H9 (cell line): ENCODE data around the gene HPGD. TPM values are rescaled to one million over a fixed set of nuclear protein-coding genes. Genes with fewer than 3 reads are reported as not detected.

ENCODE experiments used
- DNase-seq: peaks from one replicate; pipeline ENCODE4 v3.0.0-alpha.2; 2017
- H2AFZ ChIP-seq: one replicate; pipeline ENCODE4 v1.6.1; 2013; ENCODE audit warnings: mild to moderate bottlenecking, low read length, control low read depth, moderate library complexity
- H2AK5ac ChIP-seq: 2 replicates; pipeline ENCODE4 v1.6.1; 2013; ENCODE audit warnings: low read length, control low read depth, mixed read lengths; ENCODE audit not compliant: insufficient read length
- H2BK120ac ChIP-seq: one replicate; pipeline ENCODE4 v1.6.1; 2013; ENCODE audit warnings: low read depth, mild to moderate bottlenecking, low read length, control low read depth, inconsistent platforms; ENCODE audit not compliant: poor library complexity, severe bottlenecking
- H2BK12ac ChIP-seq: 2 replicates; pipeline ENCODE4 v1.6.1; 2013; ENCODE audit warnings: low read length, control low read depth, mixed read lengths, low read depth; ENCODE audit not compliant: insufficient read length
- H2BK15ac ChIP-seq: 2 replicates; pipeline ENCODE4 v1.6.1; 2013; ENCODE audit warnings: low read depth, low read length, control low read depth
- H2BK20ac ChIP-seq: one replicate; pipeline ENCODE4 v1.6.1; 2013; ENCODE audit warnings: low read depth, mild to moderate bottlenecking, low read length, control low read depth, inconsistent platforms; ENCODE audit not compliant: poor library complexity, severe bottlenecking
- H2BK5ac ChIP-seq: 2 replicates; pipeline ENCODE4 v1.6.1; 2013; ENCODE audit warnings: low read length, control low read depth, mixed read lengths; ENCODE audit not compliant: insufficient read length
- H3K14ac ChIP-seq: 2 replicates; pipeline ENCODE4 v1.6.1; 2013; ENCODE audit warnings: low read length, control low read depth; ENCODE audit not compliant: insufficient read depth
- H3K18ac ChIP-seq: 2 replicates; pipeline ENCODE4 v1.6.1; 2013; ENCODE audit warnings: low read depth, mild to moderate bottlenecking, mixed read lengths, low read length, control low read depth; ENCODE audit not compliant: insufficient read length
- H3K23ac ChIP-seq: 2 replicates; pipeline ENCODE4 v1.6.1; 2013; ENCODE audit warnings: low read length, control low read depth, mixed read lengths, low read depth; ENCODE audit not compliant: insufficient read length
- H3K23me2 ChIP-seq: 2 replicates; pipeline ENCODE4 v1.6.1; 2013; ENCODE audit warnings: low read depth, mild to moderate bottlenecking, mixed read lengths, low read length, control low read depth; ENCODE audit not compliant: insufficient read length, poor library complexity, severe bottlenecking
- H3K27ac ChIP-seq: 2 replicates; pipeline ENCODE4 v1.5.1; 2013; ENCODE audit warnings: low read length, control low read depth, mixed read lengths, low read depth; ENCODE audit not compliant: insufficient read length
- H3K27me3 ChIP-seq: 2 replicates; pipeline ENCODE4 v1.6.1; 2013; ENCODE audit warnings: low read length, control low read depth, inconsistent platforms; ENCODE audit not compliant: insufficient read depth
- H3K4ac ChIP-seq: 2 replicates; pipeline ENCODE4 v1.6.1; 2013; ENCODE audit warnings: low read depth, mild to moderate bottlenecking, control low read depth, inconsistent platforms, low read length, moderate library complexity
- H3K4me1 ChIP-seq: 2 replicates; pipeline ENCODE4 v1.6.1; 2013; ENCODE audit warnings: low read length, control low read depth, inconsistent platforms; ENCODE audit not compliant: insufficient read depth
- H3K4me2 ChIP-seq: 2 replicates; pipeline ENCODE4 v1.6.1; 2013; ENCODE audit warnings: low read length, control low read depth, mixed read lengths; ENCODE audit not compliant: insufficient read length, insufficient read depth
- H3K56ac ChIP-seq: 2 replicates; pipeline ENCODE4 v1.6.1; 2013; ENCODE audit warnings: low read depth, mild to moderate bottlenecking, mixed read lengths, low read length, control low read depth; ENCODE audit not compliant: insufficient read length
- H3K79me1 ChIP-seq: 2 replicates; pipeline ENCODE4 v1.6.1; 2013; ENCODE audit warnings: low read depth, mild to moderate bottlenecking, moderate library complexity, low read length, control low read depth, inconsistent platforms; ENCODE audit not compliant: insufficient read depth, poor library complexity, severe bottlenecking
- H3K79me2 ChIP-seq: 2 replicates; pipeline ENCODE4 v1.6.1; 2013; ENCODE audit warnings: low read length, control low read depth, inconsistent platforms; ENCODE audit not compliant: insufficient read depth
- H3K9ac ChIP-seq: 2 replicates; pipeline ENCODE4 v1.6.1; 2013; ENCODE audit warnings: low read length, control low read depth, mixed read lengths; ENCODE audit not compliant: insufficient read length; ENCODE audit errors: extremely low read depth
- H3K9me3 ChIP-seq: one replicate; pipeline ENCODE4 v1.6.1; 2013; ENCODE audit warnings: low read depth, low read length, inconsistent platforms; ENCODE audit not compliant: control insufficient read depth
- H3T11ph ChIP-seq: one replicate; pipeline ENCODE4 v1.6.1; 2013; ENCODE audit warnings: mild to moderate bottlenecking, low read length, control low read depth, inconsistent platforms
- H4K20me1 ChIP-seq: one replicate; pipeline ENCODE4 v1.6.1; 2013; ENCODE audit not compliant: control insufficient read depth, insufficient read length, insufficient read depth
- H4K5ac ChIP-seq: 2 replicates; pipeline ENCODE4 v1.6.1; 2013; ENCODE audit warnings: low read depth, mild to moderate bottlenecking, mixed read lengths, low read length, control low read depth; ENCODE audit not compliant: insufficient read length
- H4K8ac ChIP-seq: replicated peaks from 2 replicates; pipeline ENCODE4 v1.6.1; 2013; ENCODE audit warnings: low read length, control low read depth, mixed read lengths, low read depth; ENCODE audit not compliant: insufficient read length
- H4K91ac ChIP-seq: 2 replicates; pipeline ENCODE4 v1.6.1; 2013; ENCODE audit warnings: low read depth, mild to moderate bottlenecking, moderate library complexity, mixed read lengths, low read length, control low read depth; ENCODE audit not compliant: insufficient read length
- H3K27ac Mint-ChIP-seq, 3 experiments: 2 replicates in 2 of 3; 3 replicates in 1 of 3; pipeline ENCODE4 v1.8.0; 2020 to 2021; ENCODE audit warnings: mixed read lengths in 3 of 3, mild to moderate bottlenecking in 1 of 3, moderate library complexity in 1 of 3
- H3K27me3 Mint-ChIP-seq: 2 replicates; pipeline ENCODE4 v1.8.0; 2021; ENCODE audit warnings: low read depth, mild to moderate bottlenecking, moderate library complexity, mixed read lengths
- H3K36me3 Mint-ChIP-seq, 3 experiments: 2 replicates in 2 of 3; 3 replicates in 1 of 3; pipeline ENCODE4 v1.8.0; 2020 to 2021; ENCODE audit warnings: low read depth in 3 of 3, mixed read lengths in 3 of 3; ENCODE audit not compliant: insufficient read depth in 1 of 3
- H3K4me1 Mint-ChIP-seq, 2 experiments: 2 replicates each; pipeline ENCODE4 v1.8.0; 2020; ENCODE audit warnings: mixed read lengths in 2 of 2
- H3K4me3 Mint-ChIP-seq, 2 experiments: 2 replicates in 1 of 2; 3 replicates in 1 of 2; pipeline ENCODE4 v1.8.0; 2020 to 2021; ENCODE audit warnings: mild to moderate bottlenecking in 2 of 2, mixed read lengths in 2 of 2, moderate library complexity in 1 of 2
- H3K9me3 Mint-ChIP-seq, 2 experiments: 2 replicates in 1 of 2; 3 replicates in 1 of 2; pipeline ENCODE4 v1.8.0; 2020; ENCODE audit warnings: mild to moderate bottlenecking in 2 of 2, mixed read lengths in 2 of 2, moderate library complexity in 1 of 2
- CTCF ChIP-seq: fragments of 200-600 bp; sonication (generic); conservative IDR thresholded peaks from 3 replicates; pipeline ENCODE4 v1.8.0; 2021; ENCODE audit warnings: antibody characterized with exemption, mild to moderate bottlenecking
- total RNA-seq: library from RNA; stranded (reverse); gene quantifications from 2 replicates; pipeline ENCODE4 v1.2.1, GENCODE V29; 2021

Gene HPGD
- total RNA-seq, 1 experiment from 2014 or later, result 16.8 TPM

- Histone ChIP-seq H3K79me1 (no peaks in the 10 kb centered on the region), H3K27me3 (no peaks in the 10 kb centered on the region), H4K20me1 (no peaks in the 10 kb centered on the region), H3K18ac (no peak overlapping the region), H2AFZ (no peak overlapping the region), H3T11ph (no peak overlapping the region), H3K27ac (no peak overlapping the region), H3K4me2 (no peak overlapping the region), H3K79me2 (no peaks in the 10 kb centered on the region), H2BK20ac (no peak overlapping the region), H4K8ac (no peak overlapping the region), H3K4ac (no peak overlapping the region), H3K23me2 (no peaks in the 10 kb centered on the region), H4K91ac (no peak overlapping the region), H3K23ac (no peak overlapping the region), H2BK120ac (no peak overlapping the region), H3K9ac (no peak overlapping the region), H3K4me1 (no peaks in the 10 kb centered on the region), H3K56ac (no peak overlapping the region), H2BK12ac (no peak overlapping the region), H2BK5ac (no peak overlapping the region), H2BK15ac (no peak overlapping the region), H2AK5ac (no peak overlapping the region), H3K14ac (no peak overlapping the region), H3K9me3 (no peaks in the 10 kb centered on the region), H4K5ac (no peak overlapping the region)
- Mint-ChIP-seq H3K27ac (peak overlapping the region; percentile 87 to 99 (median 93)), H3K4me3 (peak overlapping the region in 1 of 2 experiments; percentile 32; a peak in 1 of 5 replicates), H3K4me1 (peaks cover 16 to 18% of the 10 kb centered on the region in 2 experiments), H3K36me3 (peaks cover 30 to 49% (median 32%) of the 10 kb centered on the region in 3 experiments), H3K27me3 (no peaks in the 10 kb centered on the region), H3K9me3 (peaks cover 35 to 38% of the 10 kb centered on the region in 2 experiments)
- no peak for TF ChIP-seq CTCF
- no peak for DNase-seq
Observed at GRCh38 chr4:174550541-174550940, 28.3 kb upstream of the HPGD start.
